NB4 (cell line): ENCODE data around the gene ABCC4.

Experiments
- CTCF ChIP-seq: IDR thresholded peaks from one replicate; pipeline ENCODE4 v1.5.1; 2012; ENCODE audit warnings: low read depth, low read length
- MYC ChIP-seq: IDR thresholded peaks from 2 replicates; pipeline ENCODE4 v1.6.1; 2011; ENCODE audit warnings: low read depth, low read length
- POLR2A ChIP-seq: IDR thresholded peaks from 2 replicates; pipeline ENCODE4 v1.6.1; 2011; ENCODE audit warnings: mild to moderate bottlenecking; ENCODE audit not compliant: insufficient read length; ENCODE audit errors: extremely low read depth

GRCh38 chr13:95138876-95139585 is 162.2 kb downstream of the ABCC4 start:
- TF ChIP-seq CTCF (no peak), POLR2A (no peak), MYC (no peak)
